ENCODE measurements around the gene LBX1. TPM values are rescaled to one million over a fixed set of nuclear protein-coding genes. Genes with fewer than 3 reads are reported as not detected.
"Not testable (repeated sequence)": the region's sequence is repeated elsewhere in the genome, so short reads cannot be mapped to it uniquely, and the experiment has no call there.

Gene LBX1
- total and polyA plus RNA-seq, 2 experiments from 2014 or later: not detected

DNA sequence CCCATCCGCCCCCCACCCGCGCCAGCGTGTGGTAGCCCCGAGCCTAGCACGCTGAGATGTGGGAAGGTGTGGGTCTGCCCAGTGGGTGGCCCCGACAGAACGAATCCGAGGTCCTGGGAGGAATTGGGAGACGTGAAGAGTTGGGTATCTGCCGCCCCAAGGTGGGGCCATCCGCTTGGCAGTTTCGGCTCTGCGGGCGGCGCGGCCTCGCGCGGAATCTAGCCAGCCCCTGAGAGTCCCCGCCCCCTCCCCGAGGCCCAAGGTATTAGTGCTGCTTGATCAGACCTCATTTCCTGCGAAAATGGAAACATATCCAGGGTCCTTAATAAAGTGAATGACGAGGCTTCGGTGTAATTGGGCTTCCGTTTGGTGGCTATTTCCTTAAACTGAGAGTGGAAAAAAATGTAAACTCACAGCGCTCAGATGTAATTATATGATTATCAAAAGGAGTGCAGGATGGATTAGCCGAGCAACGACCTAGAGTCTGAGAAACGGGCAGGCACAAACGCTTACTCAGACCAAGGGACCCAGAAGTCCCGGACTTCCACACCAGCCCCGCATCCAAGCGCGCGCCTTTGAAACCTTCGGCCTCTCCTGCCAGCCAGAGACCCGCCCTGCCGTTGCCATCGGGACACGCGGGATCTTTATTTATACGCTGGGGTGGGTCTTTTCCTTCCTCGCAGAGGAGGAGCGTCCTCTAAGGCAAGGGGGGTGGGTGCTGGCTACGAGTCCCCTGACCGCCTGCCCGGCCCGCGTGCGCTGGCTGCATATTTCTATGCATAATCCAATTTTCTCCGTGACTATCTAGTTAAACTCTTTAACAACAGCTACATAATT lies 12.8 kb downstream of the LBX1 start:
- Histone ChIP-seq H3K4me1 (ENCODE audit: low read depth) (peaks cover 6% of the 10 kb centered on the region), H3K36me3 (no peaks in the 10 kb centered on the region)
- no peak for TF ChIP-seq CTCF (IDR thresholded peaks at IDR 0.05; ENCODE audit: low read depth, low read length)

DNA sequence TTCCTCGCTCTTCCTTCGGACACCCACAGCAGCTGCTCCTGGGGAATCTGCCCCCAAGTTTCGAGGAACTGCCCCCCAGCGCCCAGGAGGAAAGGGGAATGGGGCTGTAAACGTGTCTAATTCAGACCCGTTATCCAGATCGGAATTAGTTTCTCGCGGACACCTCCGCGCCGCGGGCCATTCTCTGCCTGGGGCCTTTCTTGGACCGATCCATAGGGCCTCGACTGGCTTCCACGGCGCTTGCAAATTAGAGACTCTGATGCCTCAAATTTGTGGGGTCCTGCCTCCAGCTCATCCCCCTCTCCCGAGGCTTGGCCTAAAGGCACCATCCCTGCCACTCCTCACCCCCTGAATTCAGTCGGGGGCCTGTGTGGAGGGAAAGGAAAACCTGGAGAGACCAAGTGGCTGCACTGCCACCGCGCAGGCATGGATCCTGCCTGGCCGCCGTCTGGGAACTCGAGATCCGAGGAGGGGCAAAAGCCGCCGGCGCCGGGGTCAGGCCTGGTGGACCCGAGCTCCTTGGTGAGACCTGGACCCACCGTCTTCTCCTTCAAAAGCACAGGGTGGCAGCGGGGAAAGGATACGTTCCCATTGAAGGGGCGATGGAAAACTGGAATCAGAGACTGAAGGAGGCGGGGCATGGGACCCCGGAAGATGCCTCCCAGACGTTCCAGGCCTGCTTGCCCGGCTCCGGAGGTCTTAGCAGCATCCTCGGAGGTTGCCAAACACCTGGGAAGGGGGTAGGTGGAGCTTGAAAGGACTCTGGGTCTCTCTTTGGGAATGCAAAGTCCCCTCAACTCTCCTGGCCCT lies 13.7 kb downstream of the LBX1 start:
- peaks cover 6% of the 10 kb centered on the region for H3K4me1 ChIP-seq (ENCODE audit: low read depth)
- H3K27ac ChIP-seq: no peak overlapping the region
- no peak overlapping the region for H3K4me3 ChIP-seq
- H3K9me3 ChIP-seq (ENCODE audit: low read depth): no peaks in the 10 kb centered on the region
- no peak for TF ChIP-seq CTCF (IDR thresholded peaks at IDR 0.05; ENCODE audit: low read depth, low read length)
- H3K36me3 ChIP-seq: no peaks in the 10 kb centered on the region
- peaks cover 99% of the 10 kb centered on the region for H3K27me3 ChIP-seq
- no peak for DNase-seq (ENCODE audit: low read depth in 1 of 2, low spot score in 1 of 2)

More for the DNA sequence above, 12.8 kb downstream of the LBX1 start:
- Histone ChIP-seq H3K27me3 (peaks cover 99% of the 10 kb centered on the region), H3K4me3 (peak overlapping the region; percentile 19), H3K9me3 (ENCODE audit: low read depth) (no peaks in the 10 kb centered on the region), H3K27ac (no peak overlapping the region)
- no peak for DNase-seq (ENCODE audit: low read depth in 1 of 2, low spot score in 1 of 2)

DNA sequence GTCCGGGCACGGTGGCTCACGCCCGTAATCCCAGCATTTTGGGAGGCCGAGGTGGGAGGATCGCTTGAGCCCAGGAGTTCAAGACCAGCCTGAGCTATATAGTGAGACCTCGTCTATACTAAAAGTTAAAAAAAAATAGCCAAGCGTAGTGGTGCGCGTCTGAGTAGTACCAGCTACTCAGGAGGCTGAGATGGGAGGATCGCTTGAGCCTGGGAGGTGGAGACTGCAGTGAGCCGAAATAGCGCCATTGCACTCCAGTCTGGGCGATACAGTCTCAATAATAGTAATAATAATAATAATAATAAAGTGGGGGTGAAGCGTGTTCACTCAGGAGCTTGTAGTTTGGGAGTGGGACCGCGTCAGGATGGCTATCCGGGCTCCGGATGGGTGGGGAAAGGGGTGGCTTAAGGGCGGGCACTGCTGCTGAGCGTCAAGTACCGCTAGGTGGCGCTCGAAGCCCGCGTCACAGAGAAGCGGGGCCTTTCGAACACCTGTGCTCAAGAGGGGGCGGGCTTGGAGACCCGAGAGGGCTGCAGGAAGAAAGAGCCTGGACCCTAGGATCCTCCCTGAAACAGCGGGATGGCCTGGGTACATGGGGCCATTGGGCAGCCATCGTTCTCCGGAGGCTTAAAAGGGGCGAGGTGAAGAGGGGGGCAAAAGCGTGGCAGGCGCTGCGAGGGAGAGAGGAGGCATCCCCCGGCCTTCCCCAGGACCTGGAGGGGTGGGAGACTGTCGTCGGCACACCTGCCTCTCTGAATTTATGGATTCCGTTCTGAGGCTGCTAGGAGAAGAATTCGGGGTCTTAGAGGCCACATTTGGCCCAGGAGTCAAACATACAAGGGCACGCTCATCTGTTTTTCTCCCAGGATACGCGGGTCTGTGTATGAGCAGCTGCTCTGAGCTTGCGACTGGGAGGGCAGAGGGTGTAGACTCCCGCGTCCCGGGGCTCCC lies 14.5 kb downstream of the LBX1 start:
- TF ChIP-seq CTCF (IDR thresholded peaks at IDR 0.05; ENCODE audit: low read depth, low read length): peak; percentile 81

GRCh38 chr10:101208543-101208942 lies 20.7 kb downstream of the LBX1 start:
- no peak overlapping the region for H3K27ac ChIP-seq
- no peak for DNase-seq (ENCODE audit: low read depth in 1 of 2, low spot score in 1 of 2)
- H3K9me3 ChIP-seq (ENCODE audit: low read depth): no peaks in the 10 kb centered on the region
- H3K36me3 ChIP-seq: no peaks in the 10 kb centered on the region
- peaks cover 65% of the 10 kb centered on the region for H3K27me3 ChIP-seq
- no peaks in the 10 kb centered on the region for H3K4me1 ChIP-seq (ENCODE audit: low read depth)
- no peak overlapping the region for H3K4me3 ChIP-seq
- TF ChIP-seq CTCF (IDR thresholded peaks at IDR 0.05; ENCODE audit: low read depth, low read length): no peak

More for the DNA sequence above, 14.5 kb downstream of the LBX1 start:
- peaks cover 99% of the 10 kb centered on the region for H3K27me3 ChIP-seq
- H3K9me3 ChIP-seq (ENCODE audit: low read depth): no peaks in the 10 kb centered on the region
- peaks cover 6% of the 10 kb centered on the region for H3K4me1 ChIP-seq (ENCODE audit: low read depth)
- no peaks in the 10 kb centered on the region for H3K36me3 ChIP-seq
- peak; percentile 54 to 86 for DNase-seq (ENCODE audit: low read depth in 1 of 2, low spot score in 1 of 2)
- no peak overlapping the region for H3K27ac ChIP-seq
- no peak overlapping the region for H3K4me3 ChIP-seq

DNA sequence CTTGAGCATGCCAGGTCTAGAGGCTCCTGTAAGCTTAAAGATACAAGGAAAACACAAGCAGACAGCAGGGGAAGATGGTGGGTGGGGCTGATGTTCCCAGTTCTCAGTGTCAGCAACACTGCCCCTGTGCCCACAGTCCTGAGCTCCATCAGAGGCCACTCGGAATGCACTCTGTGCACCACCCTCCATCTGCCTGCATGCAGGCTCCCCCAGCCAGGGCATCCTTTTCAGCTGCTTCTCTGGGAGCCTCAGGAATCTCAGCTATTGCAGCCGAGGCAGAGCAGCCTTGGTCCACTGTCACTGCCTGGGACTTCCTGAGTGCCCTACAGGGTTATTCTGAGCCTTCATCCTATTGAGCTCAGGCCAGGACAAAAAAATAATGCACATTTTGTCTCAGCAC lies 22.2 kb downstream of the LBX1 start:
- Histone ChIP-seq H3K4me1 (ENCODE audit: low read depth) (no peaks in the 10 kb centered on the region), H3K36me3 (no peaks in the 10 kb centered on the region), H3K27ac (no peak overlapping the region), H3K27me3 (peaks cover 50% of the 10 kb centered on the region), H3K9me3 (ENCODE audit: low read depth) (no peaks in the 10 kb centered on the region), H3K4me3 (no peak overlapping the region)
- no peak for DNase-seq (ENCODE audit: low read depth in 1 of 2, low spot score in 1 of 2)
- no peak for TF ChIP-seq CTCF (IDR thresholded peaks at IDR 0.05; ENCODE audit: low read depth, low read length)

- H3K36me3 ChIP-seq; H3K27ac ChIP-seq; DNase-seq (ENCODE audit: low read depth in 1 of 2, low spot score in 1 of 2); H3K9me3 ChIP-seq (ENCODE audit: low read depth); H3K4me1 ChIP-seq (ENCODE audit: low read depth); H3K4me3 ChIP-seq: not testable (repeated sequence)
- H3K27me3 ChIP-seq: peaks cover 14% of the 10 kb centered on the region
These were observed 26.6 kb downstream of the LBX1 start for GRCh38 chr10:101202667-101203066.

DNA sequence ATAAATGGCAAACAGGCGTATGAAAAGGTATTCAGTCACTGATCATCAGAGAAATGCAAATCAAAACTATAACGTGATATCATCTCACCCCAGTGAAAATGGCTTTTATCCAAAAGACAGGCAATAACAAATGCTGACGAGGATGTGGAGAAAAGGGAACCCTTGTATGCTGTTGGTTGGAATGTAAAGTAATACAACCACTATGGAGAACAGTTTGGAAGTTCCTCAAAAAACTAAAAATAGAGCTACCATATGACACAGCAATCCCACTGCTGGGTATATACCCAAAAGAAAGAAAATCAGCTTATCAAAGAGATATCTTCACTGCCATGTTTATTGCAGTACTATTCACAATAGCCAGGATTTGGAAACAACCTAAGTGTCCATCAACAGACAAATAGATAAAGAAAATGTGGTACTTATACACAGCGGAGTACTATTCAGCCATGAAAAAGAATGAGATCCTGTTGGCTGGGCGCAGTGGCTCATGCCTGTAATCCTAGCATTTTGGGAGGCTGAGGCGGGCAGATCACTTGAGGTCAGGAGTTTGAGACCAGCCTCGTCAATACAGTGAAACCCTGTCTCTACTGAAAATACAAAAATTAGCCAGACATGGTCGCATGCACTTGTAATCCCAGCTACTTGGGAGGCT lies 30.8 kb downstream of the LBX1 start:
- not testable (repeated sequence) for H3K4me1 ChIP-seq (ENCODE audit: low read depth); H3K9me3 ChIP-seq (ENCODE audit: low read depth); H3K27me3 ChIP-seq; H3K36me3 ChIP-seq; DNase-seq (ENCODE audit: low read depth in 1 of 2, low spot score in 1 of 2); H3K27ac ChIP-seq; H3K4me3 ChIP-seq

All from cardiac muscle cell (in vitro differentiated cells and primary cell).